ENCODE data around the gene POLH. TPM values are rescaled to one million over a fixed set of nuclear protein-coding genes. Genes with fewer than 3 reads are reported as not detected.

The POLH gene
- total and polyA plus RNA-seq, 2 of the 4 experiments (the other 2 are of a cell fraction) = 13.3 to 26.0 TPM

- dilution Hi-C loops (cut with HindIII; ENCODE audit: low sequenced_read_pairs, unreplicated experiment) (no loop called here), intact Hi-C loops (cut with micrococcal nuclease) (no loop called here), in situ Hi-C loops (cut with MboI; ENCODE audit: low sequenced_read_pairs) (no loop called here)
- TF ChIP-seq MXI1 (IDR thresholded peaks at IDR 0.05; ENCODE audit: borderline replicate concordance, low read depth, low read length) = no peak
- TF ChIP-seq MAZ (IDR thresholded peaks at IDR 0.05; ENCODE audit: borderline replicate concordance, low read depth, low read length) = no peak
- no peak for TF ChIP-seq POLR2A (IDR thresholded peaks at IDR 0.05; ENCODE audit: low read depth, low read length)
- no peak for TF ChIP-seq CHD1 (IDR thresholded peaks at IDR 0.05; ENCODE audit: low read depth, low read length)
- Histone ChIP-seq H2AK5ac (ENCODE audit: low read depth, low read length) (no peak overlapping the region), H3K23ac (ENCODE audit: low read depth, low read length) (no peak overlapping the region), H3K4me1 (ENCODE audit: control insufficient read depth, insufficient read depth, low read length) (no peaks in the 10 kb centered on the region), H2BK5ac (ENCODE audit: low read depth, low read length, poor library complexity, severe bottlenecking) (no peak overlapping the region), H4K5ac (ENCODE audit: low read depth, low read length) (no peak overlapping the region), H2AK9ac (replicated peaks; ENCODE audit: low read depth, low read length, poor library complexity) (no peak overlapping the region), H3K4me2 (ENCODE audit: low read depth, low read length) (no peak overlapping the region), H3K18ac (ENCODE audit: low read depth, low read length) (no peak overlapping the region), H3K14ac (replicated peaks; ENCODE audit: low read depth, low read length) (no peak overlapping the region), H3K4ac (ENCODE audit: low read depth, low read length) (no peak overlapping the region), H2BK15ac (ENCODE audit: low read depth, low read length) (no peak overlapping the region), H4K8ac (ENCODE audit: low read depth in 2 of 2, low read length in 2 of 2) (no peak overlapping the region), H2BK20ac (ENCODE audit: low read depth, low read length) (no peak overlapping the region), H3K79me1 (ENCODE audit: low read depth in 1 of 2, low read length in 2 of 2) (peaks cover 10 to 35% of the 10 kb centered on the region in 2 experiments), H3K9ac (ENCODE audit: low read depth, low read length) (no peak overlapping the region), H2BK120ac (ENCODE audit: low read depth, low read length) (no peak overlapping the region), H3K27me3 (ENCODE audit: control insufficient read depth, insufficient read depth, low read length) (no peaks in the 10 kb centered on the region), H2AFZ (replicated peaks; ENCODE audit: low read length, poor library complexity) (no peak overlapping the region), H4K91ac (ENCODE audit: insufficient read depth, low read depth, low read length) (no peak overlapping the region), H3K36me3 (ENCODE audit: control insufficient read depth, insufficient read depth, low read length) (peaks cover 36% of the 10 kb centered on the region), H3K9me3 (ENCODE audit: control insufficient read depth, insufficient read depth, low read length) (no peaks in the 10 kb centered on the region), H3K9me1 (ENCODE audit: insufficient read depth, low read length) (peaks cover 5% of the 10 kb centered on the region), H3K4me3 (ENCODE audit: insufficient read depth, low read depth, low read length) (no peak overlapping the region), H3K27ac (ENCODE audit: insufficient read depth, low read length) (no peak overlapping the region), H4K20me1 (ENCODE audit: insufficient read depth, low read length) (no peaks in the 10 kb centered on the region; the same call in 1 of the 2 replicates), H3K56ac (ENCODE audit: extremely low read depth, insufficient read depth, low read length) (no peak overlapping the region)
- 80% methylated on average over 2 of the region's 9 CpGs; no CpG with 5 or more reads in 1 of the 2 experiments for WGBS, 2 experiments (ENCODE audit: extremely low coverage in 2 of 2, insufficient read length in 1 of 2)
- ChIA-PET CTCF (interaction anchor here (0.6 to 0.7 kb wide), 2 partner anchors 8 to 1800 kb away, joined by 3 to 6 read pairs; no protein-coding TSS in a partner anchor), POLR2A (ENCODE audit: unreplicated experiment) (no interaction called here)
- DNase-seq (no peak), ATAC-seq (ENCODE audit: low read depth) (no peak)
- no TSS peak for BruUV-seq (replicated peaks)
Observed at GRCh38 chr6:43616725-43617472, 40.9 kb downstream of the POLH start.
